Astrocyte (in vitro differentiated cells and primary cell): ENCODE measurements around the gene MED12L. TPM values are rescaled to one million over a fixed set of nuclear protein-coding genes. Genes with fewer than 3 reads are reported as not detected.

Experiments used
- DNase-seq: peaks from one replicate; pipeline ENCODE4 v3.0.0-alpha.2; 2010; ENCODE audit warnings: low read depth
- FAIRE-seq: peaks from 2 replicates; lab custom pipeline; 2011; peaks lifted over from hg19 to GRCh38; lab: Jason Lieb, UNC
- H2AFZ ChIP-seq: 2 replicates; pipeline ENCODE4 v1.6.0; 2012; ENCODE audit warnings: low read depth, low read length, inconsistent platforms
- H3K27ac ChIP-seq: 2 replicates; pipeline ENCODE4 v1.5.1; 2011; ENCODE audit warnings: low read depth, low read length, inconsistent platforms
- H3K27me3 ChIP-seq: 2 replicates; pipeline ENCODE4 v1.6.0; 2011; ENCODE audit warnings: low read length, inconsistent platforms; ENCODE audit not compliant: insufficient read depth
- H3K36me3 ChIP-seq: 2 replicates; pipeline ENCODE4 v1.5.1; 2011; ENCODE audit warnings: low read length, inconsistent platforms; ENCODE audit not compliant: insufficient read depth
- H3K4me1 ChIP-seq: 2 replicates; pipeline ENCODE4 v1.5.1; 2011; ENCODE audit warnings: low read length, inconsistent platforms; ENCODE audit not compliant: insufficient read depth
- H3K4me2 ChIP-seq: 2 replicates; pipeline ENCODE4 v1.6.0; 2012; ENCODE audit warnings: low read length, inconsistent platforms
- H3K4me3 ChIP-seq: 2 replicates; pipeline ENCODE4 v1.5.1; 2011; ENCODE audit warnings: low read depth, mild to moderate bottlenecking, low read length, inconsistent platforms; ENCODE audit not compliant: insufficient read depth
- H3K79me2 ChIP-seq: 2 replicates; pipeline ENCODE4 v1.6.0; 2012; ENCODE audit warnings: mild to moderate bottlenecking, low read length, inconsistent platforms; ENCODE audit not compliant: insufficient read depth
- H3K9ac ChIP-seq: 2 replicates; pipeline ENCODE4 v1.6.0; 2012; ENCODE audit warnings: mild to moderate bottlenecking, low read length, inconsistent platforms
- H3K9me3 ChIP-seq: 2 replicates; pipeline ENCODE4 v1.5.1; 2012; ENCODE audit warnings: low read depth, mild to moderate bottlenecking, low read length, inconsistent platforms; ENCODE audit not compliant: insufficient read depth
- H4K20me1 ChIP-seq: 2 replicates; pipeline ENCODE4 v1.6.0; 2012; ENCODE audit warnings: low read length, inconsistent platforms; ENCODE audit not compliant: insufficient read depth
- H3K27ac Mint-ChIP-seq: one replicate; pipeline ENCODE4 v1.8.0; 2021; ENCODE audit warnings: mild to moderate bottlenecking, mixed read lengths; ENCODE audit not compliant: unreplicated experiment
- H3K27me3 Mint-ChIP-seq: one replicate; pipeline ENCODE4 v1.8.0; 2021; ENCODE audit warnings: low read depth, mixed read lengths; ENCODE audit not compliant: unreplicated experiment
- H3K36me3 Mint-ChIP-seq: one replicate; pipeline ENCODE4 v1.8.0; 2021; ENCODE audit warnings: low read depth, mixed read lengths; ENCODE audit not compliant: unreplicated experiment
- H3K4me1 Mint-ChIP-seq: one replicate; pipeline ENCODE4 v1.8.0; 2021; ENCODE audit warnings: low read depth, mixed read lengths; ENCODE audit not compliant: unreplicated experiment
- H3K4me3 Mint-ChIP-seq: one replicate; pipeline ENCODE4 v1.8.0; 2021; ENCODE audit warnings: mild to moderate bottlenecking, moderate library complexity, mixed read lengths; ENCODE audit not compliant: unreplicated experiment
- H3K9me3 Mint-ChIP-seq: one replicate; pipeline ENCODE4 v1.8.0; 2021; ENCODE audit warnings: mild to moderate bottlenecking, mixed read lengths; ENCODE audit not compliant: unreplicated experiment
- CTCF ChIP-seq: IDR thresholded peaks from 2 replicates; pipeline ENCODE4 v1.5.1; 2011; ENCODE audit warnings: low read depth, mild to moderate bottlenecking, inconsistent platforms, low read length, moderate library complexity; ENCODE audit not compliant: insufficient read depth
- EZH2 ChIP-seq: IDR thresholded peaks from 2 replicates; pipeline ENCODE4 v1.6.1; 2012; ENCODE audit warnings: mild to moderate bottlenecking, low read length, inconsistent platforms; ENCODE audit not compliant: insufficient read depth
- total RNA-seq: library from RNA; stranded (reverse); gene quantifications from 2 replicates; pipeline ENCODE4 v1.2.1, GENCODE V29; 2021

The MED12L gene
- total RNA-seq, 1 donor from 2014 or later: 8.2 TPM

GRCh38 chr3:151197228-151197627, 111.8 kb downstream of the MED12L start:
- Histone ChIP-seq H3K79me2 (no peaks in the 10 kb centered on the region), H3K4me1 (no peaks in the 10 kb centered on the region), H3K9ac (no peak overlapping the region), H3K27ac (no peak overlapping the region), H4K20me1 (no peaks in the 10 kb centered on the region), H2AFZ (no peak overlapping the region), H3K36me3 (no peaks in the 10 kb centered on the region), H3K4me3 (no peak overlapping the region), H3K4me2 (no peak overlapping the region), H3K9me3 (no peaks in the 10 kb centered on the region), H3K27me3 (no peaks in the 10 kb centered on the region)
- no peaks in the 10 kb centered on the region for H3K36me3 Mint-ChIP-seq
- H3K4me3 Mint-ChIP-seq: no peak overlapping the region
- no peaks in the 10 kb centered on the region for H3K9me3 Mint-ChIP-seq
- DNase-seq (no peak), FAIRE-seq (no peak)
- H3K4me1 Mint-ChIP-seq: peaks cover 20% of the 10 kb centered on the region
- H3K27ac Mint-ChIP-seq: peak overlapping the region; percentile 26
- H3K27me3 Mint-ChIP-seq: no peaks in the 10 kb centered on the region
- TF ChIP-seq CTCF: no peak
- no peak for TF ChIP-seq EZH2

GRCh38 chr3:151197981-151198767, 112.7 kb downstream of the MED12L start:
- Histone ChIP-seq H3K9me3 (no peaks in the 10 kb centered on the region), H3K4me2 (no peak overlapping the region), H3K36me3 (no peaks in the 10 kb centered on the region), H3K4me3 (no peak overlapping the region), H3K27ac (no peak overlapping the region), H3K4me1 (no peaks in the 10 kb centered on the region), H3K79me2 (no peaks in the 10 kb centered on the region), H2AFZ (no peak overlapping the region), H4K20me1 (no peaks in the 10 kb centered on the region), H3K27me3 (no peaks in the 10 kb centered on the region), H3K9ac (no peak overlapping the region)
- no peak for FAIRE-seq
- Mint-ChIP-seq H3K9me3 (no peaks in the 10 kb centered on the region), H3K27me3 (no peaks in the 10 kb centered on the region), H3K4me1 (peaks cover 20% of the 10 kb centered on the region), H3K36me3 (no peaks in the 10 kb centered on the region), H3K4me3 (no peak overlapping the region), H3K27ac (peak overlapping the region; percentile 64)
- DNase-seq: peak; percentile 53
- no peak for TF ChIP-seq CTCF
- no peak for TF ChIP-seq EZH2

GRCh38 chr3:151198849-151199248, 113.4 kb downstream of the MED12L start:
- TF ChIP-seq CTCF (no peak), EZH2 (no peak)
- H3K9me3 Mint-ChIP-seq: no peaks in the 10 kb centered on the region
- Histone ChIP-seq H3K9me3 (no peaks in the 10 kb centered on the region), H3K79me2 (no peaks in the 10 kb centered on the region), H3K27ac (no peak overlapping the region), H4K20me1 (no peaks in the 10 kb centered on the region), H3K9ac (no peak overlapping the region), H3K36me3 (no peaks in the 10 kb centered on the region), H3K27me3 (no peaks in the 10 kb centered on the region), H3K4me3 (no peak overlapping the region), H3K4me2 (no peak overlapping the region), H3K4me1 (no peaks in the 10 kb centered on the region), H2AFZ (no peak overlapping the region)
- H3K4me1 Mint-ChIP-seq: peaks cover 20% of the 10 kb centered on the region
- FAIRE-seq (no peak), DNase-seq (no peak)
- H3K36me3 Mint-ChIP-seq: no peaks in the 10 kb centered on the region
- no peaks in the 10 kb centered on the region for H3K27me3 Mint-ChIP-seq
- peak overlapping the region; percentile 64 for H3K27ac Mint-ChIP-seq
- H3K4me3 Mint-ChIP-seq: no peak overlapping the region
